NCI-H524 (cell line): ENCODE data around the gene NEDD4L.
A peak's percentile ranks its signal among the peaks of the same experiment; 100 is the strongest.

Source experiments
- DNase-seq, 2 experiments: peaks; one replicate each; lab custom pipeline; 2025; lab: John Stamatoyannopoulos, UW

NEDD4L gene

GRCh38 chr18:58212274-58212673 is 168.2 kb downstream of the NEDD4L start:
- no peak for DNase-seq

- DNase-seq = no peak
Observed at GRCh38 chr18:58213440-58213839, 169.4 kb downstream of the NEDD4L start.

- DNase-seq = no peak
Observed at GRCh38 chr18:58215011-58215410, 171.0 kb downstream of the NEDD4L start.

- DNase-seq = no peak
Observed at GRCh38 chr18:58216071-58216481, 172.1 kb downstream of the NEDD4L start.

GRCh38 chr18:58217052-58217451 is 173.0 kb downstream of the NEDD4L start:
- no peak for DNase-seq

- DNase-seq = no peak
Observed at GRCh38 chr18:58218117-58218516, 174.1 kb downstream of the NEDD4L start.

- DNase-seq = no peak
Observed at GRCh38 chr18:58221060-58221725, 177.2 kb downstream of the NEDD4L start.

GRCh38 chr18:58222432-58223125 is 178.6 kb downstream of the NEDD4L start:
- DNase-seq = no peak

- no peak for DNase-seq
Observed at GRCh38 chr18:58223717-58224424, 179.8 kb downstream of the NEDD4L start.

- no peak for DNase-seq
Observed at GRCh38 chr18:58224425-58224750, 180.4 kb downstream of the NEDD4L start.

- DNase-seq = no peak
Observed at GRCh38 chr18:58225101-58225500, 181.1 kb downstream of the NEDD4L start.

GRCh38 chr18:58226429-58226828 is 182.4 kb downstream of the NEDD4L start:
- DNase-seq = no peak

- DNase-seq = peak; percentile 70 to 91
Observed at GRCh38 chr18:58227361-58227930, 183.4 kb downstream of the NEDD4L start.

GRCh38 chr18:58228176-58228575 is 184.2 kb downstream of the NEDD4L start:
- DNase-seq = peak in 1 of 2 experiments; percentile 13

GRCh38 chr18:58228762-58229161 is 184.7 kb downstream of the NEDD4L start:
- no peak for DNase-seq

- peak; percentile 77 to 85 for DNase-seq
Observed at GRCh38 chr18:58229162-58229561, 185.1 kb downstream of the NEDD4L start.

GRCh38 chr18:58230438-58231179 is 186.6 kb downstream of the NEDD4L start:
- DNase-seq = no peak

- DNase-seq = peak in 1 of 2 experiments; percentile 4
Observed at GRCh38 chr18:58231930-58232329, 187.9 kb downstream of the NEDD4L start.

GRCh38 chr18:58232668-58233067 is 188.6 kb downstream of the NEDD4L start:
- DNase-seq = no peak

GRCh38 chr18:58234359-58234741 is 190.3 kb downstream of the NEDD4L start:
- no peak for DNase-seq

GRCh38 chr18:58235001-58235436 is 191.0 kb downstream of the NEDD4L start:
- no peak for DNase-seq

GRCh38 chr18:58239879-58240278 is 195.9 kb downstream of the NEDD4L start:
- DNase-seq = peak; percentile 73 to 90
